ENCODE measurements around the gene CHST8. TPM values are rescaled to one million over a fixed set of nuclear protein-coding genes. Genes with fewer than 3 reads are reported as not detected.

Gene CHST8
- total and polyA plus RNA-seq, 2 donors from 2014 or later, result 0.28 TPM; not detected in 1

DNA sequence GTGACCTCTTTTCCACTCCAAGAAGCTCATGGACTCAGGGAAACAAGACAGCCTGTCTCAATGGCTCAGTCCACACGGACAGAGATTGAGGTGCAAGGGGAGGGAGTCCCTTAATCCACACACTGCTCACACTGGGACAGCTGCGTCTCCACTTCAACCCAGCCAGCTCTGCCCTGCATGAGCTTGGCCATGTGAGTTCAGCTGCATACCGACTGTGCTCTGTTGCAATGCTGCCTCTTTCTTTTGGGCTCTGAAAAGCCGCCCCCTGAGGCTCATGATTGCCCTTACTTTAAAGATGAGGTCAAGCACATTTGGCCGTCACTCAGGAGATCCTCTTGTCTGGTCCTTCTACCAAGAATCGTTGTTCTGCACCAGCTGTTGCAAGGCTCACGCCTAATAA is 110.1 kb downstream of the CHST8 start:
- FAIRE-seq (no peak), DNase-seq (peak in 1 of 5 donors; percentile 13)
- Histone ChIP-seq H3K9ac (ENCODE audit: low read length in 3 of 3) (no peak overlapping the region), H3K4me3 (ENCODE audit: low read length in 3 of 3) (no peak overlapping the region), H3K27me3 (ENCODE audit: control insufficient read depth, insufficient read depth, low read length) (no peaks in the 10 kb centered on the region), H3K9me3 (ENCODE audit: control insufficient read depth in 2 of 3, insufficient read depth in 1 of 3, low read length in 3 of 3) (peaks cover 0 to 6% (median 0%) of the 10 kb centered on the region in 3 donors), H3K4me1 (ENCODE audit: control insufficient read depth in 2 of 3, insufficient read depth in 2 of 3, low read depth in 1 of 3, low read length in 3 of 3) (no peaks in the 10 kb centered on the region), H3K27ac (ENCODE audit: low read depth in 2 of 2, low read length in 2 of 2) (no peak overlapping the region), H3K36me3 (ENCODE audit: control insufficient read depth in 2 of 3, insufficient read depth in 3 of 3, low read length in 3 of 3) (no peaks in the 10 kb centered on the region)
- TF ChIP-seq, protein P1, sequence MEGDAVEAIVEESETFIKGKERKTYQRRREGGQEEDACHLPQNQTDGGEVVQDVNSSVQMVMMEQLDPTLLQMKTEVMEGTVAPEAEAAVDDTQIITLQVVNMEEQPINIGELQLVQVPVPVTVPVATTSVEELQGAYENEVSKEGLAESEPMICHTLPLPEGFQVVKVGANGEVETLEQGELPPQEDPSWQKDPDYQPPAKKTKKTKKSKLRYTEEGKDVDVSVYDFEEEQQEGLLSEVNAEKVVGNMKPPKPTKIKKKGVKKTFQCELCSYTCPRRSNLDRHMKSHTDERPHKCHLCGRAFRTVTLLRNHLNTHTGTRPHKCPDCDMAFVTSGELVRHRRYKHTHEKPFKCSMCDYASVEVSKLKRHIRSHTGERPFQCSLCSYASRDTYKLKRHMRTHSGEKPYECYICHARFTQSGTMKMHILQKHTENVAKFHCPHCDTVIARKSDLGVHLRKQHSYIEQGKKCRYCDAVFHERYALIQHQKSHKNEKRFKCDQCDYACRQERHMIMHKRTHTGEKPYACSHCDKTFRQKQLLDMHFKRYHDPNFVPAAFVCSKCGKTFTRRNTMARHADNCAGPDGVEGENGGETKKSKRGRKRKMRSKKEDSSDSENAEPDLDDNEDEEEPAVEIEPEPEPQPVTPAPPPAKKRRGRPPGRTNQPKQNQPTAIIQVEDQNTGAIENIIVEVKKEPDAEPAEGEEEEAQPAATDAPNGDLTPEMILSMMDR (IDR thresholded peaks at IDR 0.05; ENCODE audit: borderline replicate concordance, extremely low read depth, insufficient read depth), result no peak
- intact Hi-C loops (cut with DNase I), result no loop called here

DNA sequence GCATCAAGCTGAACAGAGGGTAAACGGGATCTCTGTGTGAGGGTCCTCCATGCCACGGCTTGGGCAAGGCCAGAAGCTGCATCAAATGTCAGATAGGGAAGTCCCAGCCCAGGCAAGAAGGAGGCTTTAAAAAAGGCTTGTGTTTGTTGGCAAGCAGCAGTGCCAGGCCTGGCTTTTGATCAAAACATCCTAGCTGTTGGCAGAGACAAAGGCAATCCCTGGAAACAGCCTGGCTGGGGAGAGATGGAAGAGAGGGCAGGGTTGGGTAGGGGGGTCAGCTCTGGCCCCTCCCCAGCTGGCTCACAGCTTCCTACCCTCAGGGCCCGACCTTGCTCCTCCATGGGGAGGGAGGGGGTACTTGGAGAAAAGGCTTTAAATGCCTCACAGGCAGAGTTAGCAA is 113.2 kb downstream of the CHST8 start:
- H3K36me3 ChIP-seq (ENCODE audit: control insufficient read depth in 2 of 3, insufficient read depth in 3 of 3, low read length in 3 of 3), result no peaks in the 10 kb centered on the region
- H3K4me1 ChIP-seq (ENCODE audit: control insufficient read depth in 2 of 3, insufficient read depth in 2 of 3, low read depth in 1 of 3, low read length in 3 of 3), result no peaks in the 10 kb centered on the region
- intact Hi-C loops (cut with DNase I), result no loop called here
- TF ChIP-seq, protein P1 (IDR thresholded peaks at IDR 0.05; ENCODE audit: borderline replicate concordance, extremely low read depth, insufficient read depth), result no peak
- H3K9ac ChIP-seq (ENCODE audit: low read length in 3 of 3), result no peak overlapping the region
- no peaks in the 10 kb centered on the region for H3K27me3 ChIP-seq (ENCODE audit: control insufficient read depth, insufficient read depth, low read length)
- FAIRE-seq (no peak), DNase-seq (no peak)
- H3K27ac ChIP-seq (ENCODE audit: low read depth in 2 of 2, low read length in 2 of 2), result no peak overlapping the region
- H3K9me3 ChIP-seq (ENCODE audit: control insufficient read depth in 2 of 3, insufficient read depth in 1 of 3, low read length in 3 of 3), result no peaks in the 10 kb centered on the region
- H3K4me3 ChIP-seq (ENCODE audit: low read length in 3 of 3), result no peak overlapping the region

DNA sequence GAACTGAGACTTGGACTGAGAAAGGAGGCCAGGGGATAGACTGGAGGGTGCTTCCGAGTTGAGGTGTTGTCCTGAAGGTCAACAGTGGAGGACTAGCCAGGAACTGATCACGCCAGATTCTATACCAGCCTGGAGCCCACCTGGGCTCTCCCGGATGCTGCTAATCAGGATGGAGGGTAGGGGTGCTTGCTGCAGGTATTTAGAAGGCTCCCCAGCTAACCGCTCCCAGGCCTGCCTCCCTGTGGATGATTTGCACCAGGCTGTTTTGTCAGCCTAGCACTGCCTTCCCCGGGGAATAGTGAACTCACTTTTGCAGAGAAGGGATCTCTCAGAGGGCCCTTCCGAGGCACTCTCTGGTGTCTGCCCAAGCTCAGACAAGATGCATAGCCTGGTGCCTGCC is 114.4 kb downstream of the CHST8 start:
- H3K27me3 ChIP-seq (ENCODE audit: control insufficient read depth, insufficient read depth, low read length), result no peaks in the 10 kb centered on the region
- DNase-seq (no peak), FAIRE-seq (no peak)
- no peak overlapping the region for H3K27ac ChIP-seq (ENCODE audit: low read depth in 2 of 2, low read length in 2 of 2)
- no peak overlapping the region for H3K9ac ChIP-seq (ENCODE audit: low read length in 3 of 3)
- no peak overlapping the region for H3K4me3 ChIP-seq (ENCODE audit: low read length in 3 of 3)
- intact Hi-C loops (cut with DNase I), result no loop called here
- H3K36me3 ChIP-seq (ENCODE audit: control insufficient read depth in 2 of 3, insufficient read depth in 3 of 3, low read length in 3 of 3), result no peaks in the 10 kb centered on the region
- H3K9me3 ChIP-seq (ENCODE audit: control insufficient read depth in 2 of 3, insufficient read depth in 1 of 3, low read length in 3 of 3), result no peaks in the 10 kb centered on the region
- TF ChIP-seq, protein P1 (IDR thresholded peaks at IDR 0.05; ENCODE audit: borderline replicate concordance, extremely low read depth, insufficient read depth), result no peak
- no peaks in the 10 kb centered on the region for H3K4me1 ChIP-seq (ENCODE audit: control insufficient read depth in 2 of 3, insufficient read depth in 2 of 3, low read depth in 1 of 3, low read length in 3 of 3)

DNA sequence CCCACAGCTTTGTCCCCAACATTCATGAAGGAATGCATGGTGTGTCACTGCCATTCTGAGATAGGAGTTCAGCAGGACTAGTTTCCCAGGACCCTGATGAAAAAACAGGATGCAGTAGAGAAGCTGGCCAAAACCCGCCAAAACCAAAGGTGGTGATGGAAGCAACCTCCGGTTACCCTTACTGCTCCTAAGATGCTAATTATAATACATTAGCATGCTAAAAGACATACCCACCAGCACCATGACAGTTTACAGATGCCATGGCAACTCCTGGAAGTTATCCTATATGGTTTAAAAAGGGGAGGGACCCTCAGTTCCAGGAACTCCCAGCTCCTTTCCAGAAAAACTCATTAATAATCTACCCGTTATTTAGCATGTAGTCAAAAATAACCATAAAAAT is 115.0 kb downstream of the CHST8 start:
- H3K4me1 ChIP-seq (ENCODE audit: control insufficient read depth in 2 of 3, insufficient read depth in 2 of 3, low read depth in 1 of 3, low read length in 3 of 3), result no peaks in the 10 kb centered on the region
- H3K9ac ChIP-seq (ENCODE audit: low read length in 3 of 3), result no peak overlapping the region
- no peak overlapping the region for H3K27ac ChIP-seq (ENCODE audit: low read depth in 2 of 2, low read length in 2 of 2)
- DNase-seq (no peak), FAIRE-seq (no peak)
- intact Hi-C loops (cut with DNase I), result no loop called here
- no peak overlapping the region for H3K4me3 ChIP-seq (ENCODE audit: low read length in 3 of 3)
- H3K9me3 ChIP-seq (ENCODE audit: control insufficient read depth in 2 of 3, insufficient read depth in 1 of 3, low read length in 3 of 3), result no peaks in the 10 kb centered on the region
- no peaks in the 10 kb centered on the region for H3K36me3 ChIP-seq (ENCODE audit: control insufficient read depth in 2 of 3, insufficient read depth in 3 of 3, low read length in 3 of 3)
- TF ChIP-seq, protein P1 (IDR thresholded peaks at IDR 0.05; ENCODE audit: borderline replicate concordance, extremely low read depth, insufficient read depth), result no peak
- H3K27me3 ChIP-seq (ENCODE audit: control insufficient read depth, insufficient read depth, low read length), result no peaks in the 10 kb centered on the region
